CD4-positive, alpha-beta T cell (primary cell): ENCODE results near the gene SLC6A18. TPM values are rescaled to one million over a fixed set of nuclear protein-coding genes. Genes with fewer than 3 reads are reported as not detected.
A peak's percentile ranks its signal among the peaks of the same experiment; 100 is the strongest.

Experiments
- ATAC-seq: fragments of 200-7000 bp; cut with Tn5 transposase; one replicate; pipeline ENCODE4 v1.10.0; 2022; ENCODE audit warnings: mild to moderate bottlenecking; ENCODE audit not compliant: poor library complexity
- CTCF ChIA-PET: fragments of 350-600 bp; sonication (Branson Sonifier 250); formaldehyde crosslinking; loops from one replicate; lab custom pipeline; 2021; ENCODE audit warnings: antibody characterized with exemption, inconsistent platforms; lab: Charles Lee
- POLR2A ChIA-PET: fragments of 350-600 bp; sonication (Branson Sonifier 250); formaldehyde crosslinking; loops from one replicate; lab custom pipeline; 2021; ENCODE audit warnings: antibody characterized with exemption, inconsistent platforms; lab: Charles Lee
- DNase-seq, 14 experiments: peaks; one replicate each; pipeline ENCODE4 v3.0.0-alpha.2; 2013 to 2020; ENCODE audit warnings: mixed read lengths in 2 of 14
- H3K27ac ChIP-seq, 2 donors: one replicate each; pipeline versions ENCODE4 v1.5.1 to v1.7.0; 2013; ENCODE audit warnings: low read length in 2 of 2, low read depth in 1 of 2, mild to moderate bottlenecking in 1 of 2
- H3K27me3 ChIP-seq, 2 experiments: 1 replicate in 1 of 2; 2 replicates in 1 of 2; pipeline versions ENCODE4 v1.6.1 to v1.7.0; 2013; ENCODE audit warnings: low read length in 2 of 2, control low read depth in 1 of 2, mild to moderate bottlenecking in 1 of 2, moderate library complexity in 1 of 2; ENCODE audit not compliant: insufficient read depth in 2 of 2, control insufficient read depth in 1 of 2
- H3K36me3 ChIP-seq: one replicate; pipeline ENCODE4 v1.6.1; 2013; ENCODE audit warnings: low read length, control low read depth; ENCODE audit not compliant: insufficient read depth
- H3K4me1 ChIP-seq: one replicate; pipeline ENCODE4 v1.6.1; 2013; ENCODE audit warnings: low read length, control low read depth; ENCODE audit not compliant: insufficient read depth
- H3K4me3 ChIP-seq: one replicate; pipeline ENCODE4 v1.5.1; 2013; ENCODE audit warnings: mild to moderate bottlenecking, low read length, moderate library complexity
- H3K9me3 ChIP-seq, 2 experiments: 1 replicate in 1 of 2; 2 replicates in 1 of 2; pipeline versions ENCODE4 v1.6.1 to v1.7.0; 2013; ENCODE audit warnings: low read length in 2 of 2, mild to moderate bottlenecking in 2 of 2, control low read depth in 1 of 2, moderate library complexity in 1 of 2; ENCODE audit not compliant: control insufficient read depth in 1 of 2, insufficient read depth in 1 of 2
- H3K27ac Mint-ChIP-seq: one replicate; pipeline ENCODE4 v1.8.0; 2020; ENCODE audit warnings: mixed read lengths
- H3K27me3 Mint-ChIP-seq: one replicate; pipeline ENCODE4 v1.8.0; 2021; ENCODE audit warnings: mixed read lengths
- H3K36me3 Mint-ChIP-seq: one replicate; pipeline ENCODE4 v1.8.0; 2021; ENCODE audit warnings: low read depth, mixed read lengths
- H3K4me1 Mint-ChIP-seq: one replicate; pipeline ENCODE4 v1.8.0; 2021; ENCODE audit warnings: low read depth, mixed read lengths
- H3K4me3 Mint-ChIP-seq: one replicate; pipeline ENCODE4 v1.8.0; 2020; ENCODE audit warnings: mild to moderate bottlenecking, mixed read lengths
- H3K9me3 Mint-ChIP-seq: one replicate; pipeline ENCODE4 v1.8.0; 2020; ENCODE audit warnings: mixed read lengths
- intact Hi-C, 2 experiments: fragments of 100-400 bp; cut with DNase I in 1 of 2; cut with micrococcal nuclease in 1 of 2; formaldehyde crosslinking; loops; one replicate each; pipeline versions ENCODE4 v1.15.1 to v1.9.0; 2023 to 2025; cut with DNase I, micrococcal nuclease
- total RNA-seq, 174 experiments: library from RNA in 2 of 174; stranded (reverse) in 2 of 174; gene quantifications; one replicate each; pipeline ENCODE4 v1.2.3 and lab custom pipeline; 2021 to 2026
- TF ChIP-seq, protein P1 (sequence below): fragments of 200-600 bp; IDR thresholded peaks from one replicate; pipeline ENCODE4 v1.8.0; 2022; ENCODE audit warnings: antibody characterized with exemption, mild to moderate bottlenecking

Gene SLC6A18
- total RNA-seq, 2 experiments from 2014 or later = not detected

DNA sequence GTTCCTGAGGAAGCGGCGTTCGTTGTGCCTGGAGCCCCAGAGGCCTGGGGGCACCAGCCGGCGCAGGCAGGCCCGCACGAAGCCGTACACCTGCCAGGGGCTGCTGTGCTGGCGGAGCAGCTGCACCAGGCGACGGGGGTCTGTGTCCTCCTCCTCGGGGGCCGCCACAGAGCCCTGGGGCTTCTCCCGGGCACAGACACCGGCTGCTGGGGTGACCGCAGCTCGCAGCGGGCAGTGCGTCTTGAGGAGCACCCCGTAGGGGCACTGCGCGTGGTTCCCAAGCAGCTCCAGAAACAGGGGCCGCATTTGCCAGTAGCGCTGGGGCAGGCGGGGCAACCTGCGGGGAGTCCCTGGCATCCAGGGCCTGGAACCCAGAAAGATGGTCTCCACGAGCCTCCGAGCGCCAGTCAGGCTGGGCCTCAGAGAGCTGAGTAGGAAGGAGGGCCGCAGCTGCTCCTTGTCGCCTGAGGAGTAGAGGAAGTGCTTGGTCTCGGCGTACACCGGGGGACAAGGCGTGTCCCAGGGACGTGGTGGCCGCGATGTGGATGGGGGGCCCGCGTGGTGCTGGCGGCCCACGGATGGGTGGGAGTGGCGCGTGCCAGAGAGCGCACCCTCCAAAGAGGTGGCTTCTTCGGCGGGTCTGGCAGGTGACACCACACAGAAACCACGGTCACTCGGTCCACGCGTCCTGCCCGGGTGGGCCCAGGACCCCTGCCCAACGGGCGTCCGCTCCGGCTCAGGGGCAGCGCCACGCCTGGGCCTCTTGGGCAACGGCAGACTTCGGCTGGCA lies 68.4 kb downstream of the SLC6A18 start:
- ChIA-PET POLR2A (interaction anchor here (1.0 to 4.1 kb wide), 3 partner anchors 7 to 93 kb away, joined by 3 to 44 read pairs (median 3); no protein-coding TSS in a partner anchor), CTCF (no interaction called here)
- no peak overlapping the region for H3K27ac ChIP-seq
- ATAC-seq (no peak), DNase-seq (peak in 2 of 14 experiments; percentile 29 to 30)
- intact Hi-C loops = loop anchor here (2.0 to 10.0 kb wide), 2 partner anchors 21 to 51 kb away; partner anchors contain the start of gene CLPTM1L (in 1 of the 2)
- peaks cover 0 to 5% of the 10 kb centered on the region in 2 experiments for H3K9me3 ChIP-seq
- no peaks in the 10 kb centered on the region for H3K9me3 Mint-ChIP-seq
- H3K36me3 ChIP-seq = no peaks in the 10 kb centered on the region
- no peaks in the 10 kb centered on the region for H3K27me3 ChIP-seq
- peaks cover 4% of the 10 kb centered on the region for H3K4me1 Mint-ChIP-seq
- TF ChIP-seq, protein P1, sequence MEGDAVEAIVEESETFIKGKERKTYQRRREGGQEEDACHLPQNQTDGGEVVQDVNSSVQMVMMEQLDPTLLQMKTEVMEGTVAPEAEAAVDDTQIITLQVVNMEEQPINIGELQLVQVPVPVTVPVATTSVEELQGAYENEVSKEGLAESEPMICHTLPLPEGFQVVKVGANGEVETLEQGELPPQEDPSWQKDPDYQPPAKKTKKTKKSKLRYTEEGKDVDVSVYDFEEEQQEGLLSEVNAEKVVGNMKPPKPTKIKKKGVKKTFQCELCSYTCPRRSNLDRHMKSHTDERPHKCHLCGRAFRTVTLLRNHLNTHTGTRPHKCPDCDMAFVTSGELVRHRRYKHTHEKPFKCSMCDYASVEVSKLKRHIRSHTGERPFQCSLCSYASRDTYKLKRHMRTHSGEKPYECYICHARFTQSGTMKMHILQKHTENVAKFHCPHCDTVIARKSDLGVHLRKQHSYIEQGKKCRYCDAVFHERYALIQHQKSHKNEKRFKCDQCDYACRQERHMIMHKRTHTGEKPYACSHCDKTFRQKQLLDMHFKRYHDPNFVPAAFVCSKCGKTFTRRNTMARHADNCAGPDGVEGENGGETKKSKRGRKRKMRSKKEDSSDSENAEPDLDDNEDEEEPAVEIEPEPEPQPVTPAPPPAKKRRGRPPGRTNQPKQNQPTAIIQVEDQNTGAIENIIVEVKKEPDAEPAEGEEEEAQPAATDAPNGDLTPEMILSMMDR = no peak
- H3K4me1 ChIP-seq = peaks cover 22% of the 10 kb centered on the region
- H3K27ac Mint-ChIP-seq = no peak overlapping the region
- peak overlapping the region; percentile 48 for H3K4me3 Mint-ChIP-seq
- H3K36me3 Mint-ChIP-seq = no peaks in the 10 kb centered on the region
- H3K27me3 Mint-ChIP-seq = no peaks in the 10 kb centered on the region
- H3K4me3 ChIP-seq = no peak overlapping the region

DNA sequence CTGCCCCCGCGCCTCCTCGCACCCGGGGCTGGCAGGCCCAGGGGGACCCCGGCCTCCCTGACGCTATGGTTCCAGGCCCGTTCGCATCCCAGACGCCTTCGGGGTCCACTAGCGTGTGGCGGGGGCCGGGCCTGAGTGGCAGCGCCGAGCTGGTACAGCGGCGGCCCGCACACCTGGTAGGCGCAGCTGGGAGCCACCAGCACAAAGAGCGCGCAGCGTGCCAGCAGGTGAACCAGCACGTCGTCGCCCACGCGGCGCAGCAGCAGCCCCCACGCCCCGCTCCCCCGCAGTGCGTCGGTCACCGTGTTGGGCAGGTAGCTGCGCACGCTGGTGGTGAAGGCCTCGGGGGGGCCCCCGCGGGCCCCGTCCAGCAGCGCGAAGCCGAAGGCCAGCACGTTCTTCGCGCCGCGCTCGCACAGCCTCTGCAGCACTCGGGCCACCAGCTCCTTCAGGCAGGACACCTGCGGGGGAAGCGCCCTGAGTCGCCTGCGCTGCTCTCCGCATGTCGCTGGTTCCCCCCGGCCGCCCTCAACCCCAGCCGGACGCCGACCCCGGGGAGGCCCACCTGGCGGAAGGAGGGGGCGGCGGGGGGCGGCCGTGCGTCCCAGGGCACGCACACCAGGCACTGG lies 69.1 kb downstream of the SLC6A18 start:
- Mint-ChIP-seq H3K4me3 (no peak overlapping the region), H3K4me1 (peaks cover 4% of the 10 kb centered on the region), H3K27ac (no peak overlapping the region), H3K27me3 (no peaks in the 10 kb centered on the region), H3K36me3 (no peaks in the 10 kb centered on the region), H3K9me3 (no peaks in the 10 kb centered on the region)
- TF ChIP-seq, protein P1 = no peak
- Histone ChIP-seq H3K36me3 (no peaks in the 10 kb centered on the region), H3K27ac (no peak overlapping the region), H3K9me3 (no peaks in the 10 kb centered on the region), H3K4me3 (no peak overlapping the region), H3K27me3 (no peaks in the 10 kb centered on the region), H3K4me1 (peaks cover 22% of the 10 kb centered on the region)
- DNase-seq = peak in 2 of 14 experiments; percentile 28 to 30
- intact Hi-C loops = loop anchor here (2.0 to 10.0 kb wide), 2 partner anchors 20 to 50 kb away; partner anchors contain the start of gene CLPTM1L (in 1 of the 2)
- ATAC-seq = no peak
- POLR2A ChIA-PET = interaction anchor here (0.7 to 4.1 kb wide), 5 partner anchors 8 to 92 kb away, joined by 3 to 44 read pairs (median 3); partner anchors contain the start of gene CLPTM1L
- CTCF ChIA-PET = no interaction called here

DNA sequence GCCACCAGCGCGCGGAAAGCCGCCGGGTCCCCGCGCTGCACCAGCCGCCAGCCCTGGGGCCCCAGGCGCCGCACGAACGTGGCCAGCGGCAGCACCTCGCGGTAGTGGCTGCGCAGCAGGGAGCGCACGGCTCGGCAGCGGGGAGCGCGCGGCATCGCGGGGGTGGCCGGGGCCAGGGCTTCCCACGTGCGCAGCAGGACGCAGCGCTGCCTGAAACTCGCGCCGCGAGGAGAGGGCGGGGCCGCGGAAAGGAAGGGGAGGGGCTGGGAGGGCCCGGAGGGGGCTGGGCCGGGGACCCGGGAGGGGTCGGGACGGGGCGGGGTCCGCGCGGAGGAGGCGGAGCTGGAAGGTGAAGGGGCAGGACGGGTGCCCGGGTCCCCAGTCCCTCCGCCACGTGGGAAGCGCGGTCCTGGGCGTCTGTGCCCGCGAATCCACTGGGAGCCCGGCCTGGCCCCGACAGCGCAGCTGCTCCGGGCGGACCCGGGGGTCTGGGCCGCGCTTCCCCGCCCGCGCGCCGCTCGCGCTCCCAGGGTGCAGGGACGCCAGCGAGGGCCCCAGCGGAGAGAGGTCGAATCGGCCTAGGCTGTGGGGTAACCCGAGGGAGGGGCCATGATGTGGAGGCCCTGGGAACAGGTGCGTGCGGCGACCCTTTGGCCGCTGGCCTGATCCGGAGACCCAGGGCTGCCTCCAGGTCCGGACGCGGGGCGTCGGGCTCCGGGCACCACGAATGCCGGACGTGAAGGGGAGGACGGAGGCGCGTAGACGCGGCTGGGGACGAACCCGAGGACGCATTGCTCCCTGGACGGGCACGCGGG lies 69.9 kb downstream of the SLC6A18 start, which contains the start of gene TERT:
TERT (minus strand) TSS at position 234 of the 815 bp plus-strand sequence; CDS start at position 155, 79 bp downstream.
- peak; percentile 66 to 93 (median 79) for DNase-seq

More for the DNA sequence above, 69.9 kb downstream of the SLC6A18 start, which contains the start of gene TERT:
- Histone ChIP-seq H3K27me3 (no peaks in the 10 kb centered on the region), H3K9me3 (no peaks in the 10 kb centered on the region), H3K36me3 (no peaks in the 10 kb centered on the region), H3K4me3 (peak within 1 kb of the TSS; percentile 34), H3K27ac (no peak within 1 kb of the TSS), H3K4me1 (peaks cover 22% of the 10 kb centered on the region)
- Mint-ChIP-seq H3K4me1 (peaks cover 4% of the 10 kb centered on the region), H3K27ac (no peak within 1 kb of the TSS), H3K4me3 (peak within 1 kb of the TSS; percentile 48), H3K36me3 (no peaks in the 10 kb centered on the region), H3K9me3 (no peaks in the 10 kb centered on the region), H3K27me3 (no peaks in the 10 kb centered on the region)
- ATAC-seq = peak; percentile 86
- TF ChIP-seq, protein P1 = no peak
- intact Hi-C loops = loop anchor here (1.0 to 10.0 kb wide), 3 partner anchors 20 to 50 kb away; partner anchors contain the start of gene CLPTM1L (in 2 of the 2)
- POLR2A ChIA-PET = interaction anchor here (0.7 to 4.1 kb wide), 4 partner anchors 8 to 50 kb away, joined by 3 to 44 read pairs (median 4); partner anchors contain the start of gene CLPTM1L
- CTCF ChIA-PET = no interaction called here
